Measurements from ENCODE around the gene KCNK4. TPM values are rescaled to one million over a fixed set of nuclear protein-coding genes. Genes with fewer than 3 reads are reported as not detected.
"Not testable (repeated sequence)": the region's sequence is repeated elsewhere in the genome, so short reads cannot be mapped to it uniquely, and the experiment has no call there.

The KCNK4 gene
- total and polyA plus RNA-seq, 8 donors = not detected

DNA sequence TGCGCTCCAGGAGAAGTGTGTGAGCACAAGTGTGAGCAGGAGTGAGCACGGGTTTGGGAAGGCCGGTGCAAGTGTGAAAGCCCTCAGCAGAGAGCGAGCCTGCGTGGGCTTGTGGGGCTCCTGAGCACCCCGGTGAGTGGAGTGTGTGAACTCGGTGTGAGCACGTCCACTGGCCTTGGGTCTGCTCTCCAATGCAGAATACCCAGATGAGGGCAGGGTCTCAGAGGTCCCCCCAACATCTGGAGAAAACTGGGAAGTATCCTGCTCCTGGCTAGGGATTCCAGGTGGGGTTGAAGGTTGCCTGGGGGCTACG, 15.4 kb downstream of the KCNK4 start:
- TF ChIP-seq EP300 (IDR thresholded peaks at IDR 0.05) (no peak), POLR2AphosphoS5 (IDR thresholded peaks at IDR 0.05) (no peak), POLR2A (IDR thresholded peaks at IDR 0.05) (no peak)
- TF ChIP-seq, protein P1, sequence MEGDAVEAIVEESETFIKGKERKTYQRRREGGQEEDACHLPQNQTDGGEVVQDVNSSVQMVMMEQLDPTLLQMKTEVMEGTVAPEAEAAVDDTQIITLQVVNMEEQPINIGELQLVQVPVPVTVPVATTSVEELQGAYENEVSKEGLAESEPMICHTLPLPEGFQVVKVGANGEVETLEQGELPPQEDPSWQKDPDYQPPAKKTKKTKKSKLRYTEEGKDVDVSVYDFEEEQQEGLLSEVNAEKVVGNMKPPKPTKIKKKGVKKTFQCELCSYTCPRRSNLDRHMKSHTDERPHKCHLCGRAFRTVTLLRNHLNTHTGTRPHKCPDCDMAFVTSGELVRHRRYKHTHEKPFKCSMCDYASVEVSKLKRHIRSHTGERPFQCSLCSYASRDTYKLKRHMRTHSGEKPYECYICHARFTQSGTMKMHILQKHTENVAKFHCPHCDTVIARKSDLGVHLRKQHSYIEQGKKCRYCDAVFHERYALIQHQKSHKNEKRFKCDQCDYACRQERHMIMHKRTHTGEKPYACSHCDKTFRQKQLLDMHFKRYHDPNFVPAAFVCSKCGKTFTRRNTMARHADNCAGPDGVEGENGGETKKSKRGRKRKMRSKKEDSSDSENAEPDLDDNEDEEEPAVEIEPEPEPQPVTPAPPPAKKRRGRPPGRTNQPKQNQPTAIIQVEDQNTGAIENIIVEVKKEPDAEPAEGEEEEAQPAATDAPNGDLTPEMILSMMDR (IDR thresholded peaks at IDR 0.05) = no peak
- intact Hi-C loops (cut with DNase I; ENCODE audit: low total_unique reads) = no loop called here
- peak overlapping the region; percentile 64 to 82 (median 76) for H3K4me3 ChIP-seq
- H3K27me3 ChIP-seq = peaks cover 0 to 23% (median 0%) of the 10 kb centered on the region in 3 donors
- 13 to 28% (median 18%) methylated on average over 8 to 9 of the region's 9 CpGs for WGBS, 5 donors
- no peaks in the 10 kb centered on the region for H3K9me3 ChIP-seq
- peak overlapping the region; percentile 95 to 97 (median 96) for H3K27ac ChIP-seq
- peaks cover 24 to 42% (median 36%) of the 10 kb centered on the region in 4 donors for H3K4me1 ChIP-seq
- peaks cover 0 to 14% (median 10%) of the 10 kb centered on the region in 4 donors for H3K36me3 ChIP-seq
- DNase-seq = no peak

GRCh38 chr11:64306876-64307622, 15.9 kb downstream of the KCNK4 start:
- 69 to 84% (median 74%) methylated on average over 5 to 15 of the region's 15 CpGs for WGBS, 5 donors
- H3K4me1 ChIP-seq = peaks cover 24 to 42% (median 34%) of the 10 kb centered on the region in 4 donors
- peak; percentile 44 to 64 for DNase-seq
- H3K27me3 ChIP-seq = peaks cover 0 to 18% (median 0%) of the 10 kb centered on the region in 3 donors
- H3K36me3 ChIP-seq = peaks cover 0 to 14% (median 10%) of the 10 kb centered on the region in 4 donors
- TF ChIP-seq POLR2A (IDR thresholded peaks at IDR 0.05) (no peak), EP300 (IDR thresholded peaks at IDR 0.05) (no peak)
- intact Hi-C loops (cut with DNase I; ENCODE audit: low total_unique reads) = no loop called here
- peak overlapping the region; percentile 64 to 82 (median 76) for H3K4me3 ChIP-seq
- peak overlapping the region; percentile 95 to 97 (median 96) for H3K27ac ChIP-seq
- H3K9me3 ChIP-seq = no peaks in the 10 kb centered on the region

DNA sequence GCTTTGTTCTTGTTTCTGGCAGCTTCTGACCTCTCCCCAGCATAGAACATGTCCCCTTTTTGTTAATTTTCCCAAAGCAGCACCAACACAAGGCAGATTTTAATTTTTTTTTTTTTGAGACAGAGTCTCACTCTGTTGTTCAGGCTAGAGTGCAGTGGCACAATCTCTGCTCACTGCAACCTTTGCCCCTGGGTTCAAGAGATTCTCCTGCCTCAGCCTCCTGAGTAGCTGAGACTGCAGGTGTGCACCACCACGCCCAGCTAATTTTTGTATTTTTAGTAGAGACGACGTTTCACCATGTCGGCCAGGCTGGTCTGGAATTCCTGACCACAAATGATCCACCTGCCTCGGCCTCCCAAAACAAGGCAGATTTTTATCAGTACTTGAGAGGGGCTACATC, 16.7 kb downstream of the KCNK4 start:
- H3K4me1 ChIP-seq = peaks cover 24 to 47% (median 38%) of the 10 kb centered on the region in 4 donors
- intact Hi-C loops (cut with DNase I; ENCODE audit: low total_unique reads); DNase-seq; H3K9me3 ChIP-seq; H3K27ac ChIP-seq; H3K4me3 ChIP-seq: not testable (repeated sequence)
- WGBS, 5 donors = 78 to 94% (median 90%) methylated on average over 5 of the region's 5 CpGs
- H3K27me3 ChIP-seq = peaks cover 0 to 10% (median 0%) of the 10 kb centered on the region in 3 donors
- peaks cover 0 to 19% (median 12%) of the 10 kb centered on the region in 4 donors for H3K36me3 ChIP-seq

GRCh38 chr11:64312947-64313346, 21.8 kb downstream of the KCNK4 start:
- WGBS, 5 donors = 82 to 94% (median 88%) methylated on average over 10 of the region's 10 CpGs
- no peak overlapping the region for H3K4me3 ChIP-seq
- H3K4me1 ChIP-seq = peaks cover 7 to 47% (median 28%) of the 10 kb centered on the region in 4 donors
- no peaks in the 10 kb centered on the region for H3K27me3 ChIP-seq
- H3K36me3 ChIP-seq = peaks cover 23 to 46% (median 36%) of the 10 kb centered on the region in 4 donors
- intact Hi-C loops (cut with DNase I; ENCODE audit: low total_unique reads) = no loop called here
- no peak for DNase-seq
- peak overlapping the region in 4 of 5 donors; percentile 34 to 80 (median 68) for H3K27ac ChIP-seq
- no peak for TF ChIP-seq POLR2A (IDR thresholded peaks at IDR 0.05)
- TF ChIP-seq, protein P1 (IDR thresholded peaks at IDR 0.05) = no peak
- TF ChIP-seq EP300 (IDR thresholded peaks at IDR 0.05) = no peak
- no peak for TF ChIP-seq POLR2AphosphoS5 (IDR thresholded peaks at IDR 0.05)
- no peaks in the 10 kb centered on the region for H3K9me3 ChIP-seq

GRCh38 chr11:64313491-64314145, 22.5 kb downstream of the KCNK4 start:
- Histone ChIP-seq H3K4me3 (peak overlapping the region in 1 of 4 donors; percentile 16), H3K4me1 (peaks cover 8 to 49% (median 31%) of the 10 kb centered on the region in 4 donors), H3K27ac (peak overlapping the region; percentile 23 to 80 (median 65)), H3K36me3 (peaks cover 23 to 43% (median 36%) of the 10 kb centered on the region in 4 donors), H3K9me3 (no peaks in the 10 kb centered on the region), H3K27me3 (no peaks in the 10 kb centered on the region)
- WGBS, 5 donors = 66 to 77% (median 74%) methylated on average over 13 to 18 of the region's 18 CpGs
- DNase-seq = peak in 1 of 2 donors; percentile 34
- intact Hi-C loops (cut with DNase I; ENCODE audit: low total_unique reads) = no loop called here
- TF ChIP-seq EP300 (IDR thresholded peaks at IDR 0.05) (no peak), POLR2A (IDR thresholded peaks at IDR 0.05) (no peak), POLR2AphosphoS5 (IDR thresholded peaks at IDR 0.05) (no peak)
- TF ChIP-seq, protein P1 (IDR thresholded peaks at IDR 0.05) = no peak
